HFFc6 (cell line): ENCODE results near the gene USP44. TPM values are rescaled to one million over a fixed set of nuclear protein-coding genes. Genes with fewer than 3 reads are reported as not detected.

ENCODE experiments used
- DNase-seq: peaks from one replicate; pipeline ENCODE4 v3.0.0-alpha.2; 2018
- H3K27ac Mint-ChIP-seq: 2 replicates; pipeline ENCODE4 v1.8.0; 2020; ENCODE audit warnings: mild to moderate bottlenecking, mixed read lengths
- H3K27me3 Mint-ChIP-seq: 2 replicates; pipeline ENCODE4 v1.8.0; 2021; ENCODE audit warnings: mild to moderate bottlenecking, moderate library complexity, mixed read lengths; ENCODE audit not compliant: insufficient read depth
- H3K36me3 Mint-ChIP-seq: 2 replicates; pipeline ENCODE4 v1.8.0; 2021; ENCODE audit warnings: low read depth, mixed read lengths
- H3K4me1 Mint-ChIP-seq: 2 replicates; pipeline ENCODE4 v1.8.0; 2020; ENCODE audit warnings: low read depth, mixed read lengths
- H3K4me3 Mint-ChIP-seq: 2 replicates; pipeline ENCODE4 v1.8.0; 2020; ENCODE audit warnings: mild to moderate bottlenecking, moderate library complexity, mixed read lengths
- H3K9me3 Mint-ChIP-seq: 2 replicates; pipeline ENCODE4 v1.8.0; 2020; ENCODE audit warnings: mild to moderate bottlenecking, mixed read lengths
- total RNA-seq, 6 experiments: library from RNA; stranded (reverse); fragmentation: NEBNext Ultra II Directional; extraction: Animal tissue kit (Norgen Biotek cat#: 25700); gene quantifications; 2 replicates in 1 of 6; 3 replicates in 5 of 6; pipeline ENCODE4 v1.2.3, GENCODE V29; 2021
- TF ChIP-seq, protein P1 (sequence below): fragments of 200-600 bp; sonication (generic); IDR thresholded peaks from 2 replicates; pipeline ENCODE4 v1.5.0; 2021; ENCODE audit warnings: antibody characterized with exemption, mild to moderate bottlenecking

Gene USP44
- total RNA-seq, 6 experiments from 2014 or later = not detected

GRCh38 chr12:95554532-95555071 is 3.3 kb upstream of the USP44 start:
- peaks cover 2% of the 10 kb centered on the region for H3K36me3 Mint-ChIP-seq
- H3K27ac Mint-ChIP-seq = no peak overlapping the region
- H3K27me3 Mint-ChIP-seq = peaks cover 25% of the 10 kb centered on the region
- no peaks in the 10 kb centered on the region for H3K4me1 Mint-ChIP-seq
- peaks cover 2% of the 10 kb centered on the region for H3K9me3 Mint-ChIP-seq
- DNase-seq = no peak
- H3K4me3 Mint-ChIP-seq = no peak overlapping the region
- TF ChIP-seq, protein P1, sequence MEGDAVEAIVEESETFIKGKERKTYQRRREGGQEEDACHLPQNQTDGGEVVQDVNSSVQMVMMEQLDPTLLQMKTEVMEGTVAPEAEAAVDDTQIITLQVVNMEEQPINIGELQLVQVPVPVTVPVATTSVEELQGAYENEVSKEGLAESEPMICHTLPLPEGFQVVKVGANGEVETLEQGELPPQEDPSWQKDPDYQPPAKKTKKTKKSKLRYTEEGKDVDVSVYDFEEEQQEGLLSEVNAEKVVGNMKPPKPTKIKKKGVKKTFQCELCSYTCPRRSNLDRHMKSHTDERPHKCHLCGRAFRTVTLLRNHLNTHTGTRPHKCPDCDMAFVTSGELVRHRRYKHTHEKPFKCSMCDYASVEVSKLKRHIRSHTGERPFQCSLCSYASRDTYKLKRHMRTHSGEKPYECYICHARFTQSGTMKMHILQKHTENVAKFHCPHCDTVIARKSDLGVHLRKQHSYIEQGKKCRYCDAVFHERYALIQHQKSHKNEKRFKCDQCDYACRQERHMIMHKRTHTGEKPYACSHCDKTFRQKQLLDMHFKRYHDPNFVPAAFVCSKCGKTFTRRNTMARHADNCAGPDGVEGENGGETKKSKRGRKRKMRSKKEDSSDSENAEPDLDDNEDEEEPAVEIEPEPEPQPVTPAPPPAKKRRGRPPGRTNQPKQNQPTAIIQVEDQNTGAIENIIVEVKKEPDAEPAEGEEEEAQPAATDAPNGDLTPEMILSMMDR = no peak

DNA sequence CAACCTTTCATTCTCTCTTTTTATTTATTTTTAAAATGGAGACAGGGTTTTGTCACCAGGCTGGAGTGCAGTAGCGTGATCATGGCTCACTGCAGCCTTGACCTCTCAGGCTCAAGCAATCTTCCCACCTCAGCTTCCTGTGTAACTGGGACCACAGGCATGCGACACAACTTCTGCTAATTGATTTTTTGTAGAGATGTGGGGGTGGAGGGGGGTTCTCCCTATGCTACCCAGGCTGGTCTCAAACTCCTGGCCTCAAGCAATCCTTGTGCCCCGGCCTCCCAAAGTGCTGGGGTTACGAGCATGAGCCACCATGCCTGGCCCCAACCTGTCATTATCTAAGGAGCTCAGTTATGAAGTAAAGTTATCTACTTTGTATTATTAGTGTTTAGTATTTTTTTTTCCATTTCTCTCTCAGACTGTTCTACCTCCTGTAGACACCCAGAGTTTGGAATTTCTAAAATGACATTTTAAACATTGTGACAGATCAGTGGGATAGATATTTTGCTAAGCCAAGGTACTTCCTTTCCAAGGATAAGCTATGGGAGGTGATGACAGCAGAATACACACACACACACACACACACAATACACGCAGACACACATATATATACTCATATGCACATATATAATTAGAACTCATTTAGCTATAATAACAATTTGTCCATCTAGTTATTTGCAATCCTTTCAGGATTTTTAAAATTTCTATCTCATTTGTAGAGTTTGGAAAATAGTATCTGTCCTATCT is 2.1 kb upstream of the USP44 start:
- H3K27me3 Mint-ChIP-seq = peaks cover 27% of the 10 kb centered on the region
- H3K9me3 Mint-ChIP-seq = peaks cover 9% of the 10 kb centered on the region
- DNase-seq = no peak
- no peak overlapping the region for H3K4me3 Mint-ChIP-seq
- no peak overlapping the region for H3K27ac Mint-ChIP-seq
- H3K4me1 Mint-ChIP-seq = no peaks in the 10 kb centered on the region
- TF ChIP-seq, protein P1 = no peak
- H3K36me3 Mint-ChIP-seq = peaks cover 8% of the 10 kb centered on the region

DNA sequence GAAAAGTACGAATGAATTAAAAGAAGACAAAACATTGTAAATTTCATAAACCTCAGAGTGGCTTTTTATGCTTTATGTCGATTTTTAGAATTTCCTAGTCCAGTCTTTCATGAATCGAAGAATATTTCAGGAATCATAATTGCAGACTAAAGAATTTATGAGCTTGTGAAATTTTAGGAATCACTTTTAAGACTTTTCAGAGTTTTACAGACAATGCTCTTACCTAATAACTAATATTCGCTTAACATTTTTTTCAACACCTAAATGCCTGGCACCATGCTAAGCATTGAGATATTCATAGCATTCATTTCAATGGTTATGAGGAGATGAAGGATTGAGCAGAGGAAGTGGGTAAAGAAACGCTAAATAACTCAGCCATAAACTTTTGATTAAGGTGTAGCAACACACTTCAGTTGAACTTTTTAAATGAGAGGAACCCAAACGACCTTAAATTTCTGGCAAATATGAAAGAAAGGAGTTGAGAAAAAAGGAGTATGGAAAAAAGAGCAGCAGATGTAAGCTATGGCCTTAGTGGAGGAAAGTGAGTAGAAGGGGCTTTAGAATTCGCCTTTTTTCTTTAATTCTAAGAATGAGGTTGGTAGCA is 739 bp upstream of the USP44 start:
- TF ChIP-seq, protein P1 = no peak
- Mint-ChIP-seq H3K27me3 (peaks cover 27% of the 10 kb centered on the region), H3K36me3 (peaks cover 8% of the 10 kb centered on the region), H3K4me3 (no peak overlapping the region), H3K9me3 (peaks cover 12% of the 10 kb centered on the region), H3K27ac (no peak overlapping the region), H3K4me1 (peaks cover 9% of the 10 kb centered on the region)
- DNase-seq = no peak

DNA sequence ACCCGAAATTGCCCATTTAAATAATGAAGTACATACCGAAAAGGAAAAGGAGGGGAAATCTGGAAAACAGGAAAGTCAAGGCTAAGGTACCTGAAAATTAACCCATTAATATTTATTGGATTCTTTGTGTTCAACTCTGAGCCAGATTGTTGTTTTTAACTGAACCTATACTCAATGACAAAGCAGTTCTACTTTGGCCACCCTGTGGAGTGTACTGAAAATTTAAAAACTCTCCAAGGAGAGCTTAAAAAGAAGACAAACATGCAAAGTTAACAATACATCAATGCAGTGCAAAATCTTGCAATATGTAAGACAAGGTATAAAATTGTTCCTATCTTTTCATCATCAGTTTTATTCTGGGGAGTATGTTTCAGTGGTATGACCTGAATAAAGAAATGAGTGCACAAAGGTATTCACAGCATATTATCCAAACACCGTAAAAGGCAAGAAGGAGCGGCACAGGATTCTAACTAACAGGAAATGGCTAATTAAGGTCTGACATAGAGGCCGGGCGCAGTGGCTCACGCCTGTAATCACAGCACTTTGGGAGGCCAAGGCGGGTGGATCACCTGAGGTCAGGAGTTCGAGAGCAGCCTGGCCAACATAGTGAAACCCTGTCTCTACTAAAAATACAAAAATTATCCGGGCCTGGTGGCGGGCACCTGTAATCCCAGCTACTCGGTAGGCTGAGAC is 1.7 kb downstream of the USP44 start:
- Mint-ChIP-seq H3K4me1 (peaks cover 9% of the 10 kb centered on the region), H3K27ac (no peak overlapping the region), H3K9me3 (peaks cover 12% of the 10 kb centered on the region), H3K36me3 (peaks cover 8% of the 10 kb centered on the region), H3K4me3 (no peak overlapping the region), H3K27me3 (peaks cover 29% of the 10 kb centered on the region)
- TF ChIP-seq, protein P1 = no peak
- DNase-seq = no peak

DNA sequence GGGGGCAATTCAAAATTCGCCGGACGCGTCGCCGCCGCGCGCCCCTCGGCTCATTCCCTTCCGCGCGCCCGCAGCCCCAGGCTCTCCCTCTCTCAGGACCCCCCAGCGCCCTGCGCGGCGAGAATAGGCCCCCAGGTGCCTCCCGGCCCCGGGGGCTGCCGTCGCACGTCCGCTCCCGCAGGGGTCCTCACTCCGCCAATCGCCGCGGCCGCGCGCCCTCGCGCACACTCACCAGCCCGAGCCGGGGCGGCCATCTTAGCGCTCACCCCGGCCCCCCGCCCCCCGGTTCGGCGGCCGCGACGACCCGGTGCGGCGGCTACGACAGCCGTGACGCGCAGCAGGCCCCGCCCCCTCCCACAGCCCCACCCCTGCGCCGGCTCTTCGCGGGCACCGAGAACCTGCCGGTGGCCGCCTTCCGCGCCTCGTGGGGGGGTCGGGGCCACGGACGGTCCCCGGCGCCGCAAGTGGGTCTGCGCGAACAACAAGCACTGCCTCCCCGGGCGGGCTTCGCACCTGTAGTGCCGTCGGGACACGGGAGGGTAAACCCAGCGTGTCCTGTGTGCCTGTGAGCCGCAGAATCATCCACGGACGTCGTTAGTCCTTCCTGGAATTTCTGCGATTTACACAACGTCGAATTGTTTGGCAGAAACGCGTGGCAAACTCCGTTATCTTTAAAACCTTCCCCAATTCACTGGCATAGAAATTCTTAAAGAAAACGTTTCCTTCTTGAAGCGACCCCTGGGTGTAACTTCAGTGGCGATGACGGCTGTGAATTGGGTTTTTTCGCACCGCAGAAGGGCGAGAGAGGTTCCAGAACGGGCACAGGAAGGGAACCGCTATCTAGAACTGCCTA is 2.5 kb downstream of the USP44 start:
- Mint-ChIP-seq H3K4me3 (no peak overlapping the region), H3K9me3 (peaks cover 12% of the 10 kb centered on the region), H3K27me3 (peaks cover 24% of the 10 kb centered on the region), H3K27ac (no peak overlapping the region), H3K4me1 (peaks cover 9% of the 10 kb centered on the region), H3K36me3 (peaks cover 8% of the 10 kb centered on the region)
- DNase-seq = no peak
- TF ChIP-seq, protein P1 = no peak
